DMS53 (cell line): ENCODE data around the gene OARD1.
A peak's percentile ranks its signal among the peaks of the same experiment; 100 is the strongest.

Source experiments
- DNase-seq: peaks from one replicate; lab custom pipeline; 2025; lab: John Stamatoyannopoulos, UW

OARD1 gene

GRCh38 chr6:41047745-41048732 lies 24.1 kb downstream of the OARD1 start:
- no peak for DNase-seq

GRCh38 chr6:41047306-41047705 lies 24.9 kb downstream of the OARD1 start:
- no peak for DNase-seq

- DNase-seq, result no peak
Observed at GRCh38 chr6:41046084-41046483, 26.1 kb downstream of the OARD1 start.

GRCh38 chr6:41045664-41046063 lies 26.5 kb downstream of the OARD1 start:
- no peak for DNase-seq

- DNase-seq, result no peak
Observed at GRCh38 chr6:41043151-41043550, 29.0 kb downstream of the OARD1 start.

- DNase-seq, result no peak
Observed at GRCh38 chr6:41042226-41043055, 29.7 kb downstream of the OARD1 start, which contains the start of gene TSPO2. TSS of gene TSPO2 (plus strand) at chr6:41042467. CDS start at chr6:41042986, 519 bp downstream.

- DNase-seq, result no peak
Observed at GRCh38 chr6:41040940-41041536, 31.1 kb downstream of the OARD1 start.

GRCh38 chr6:41040101-41040939 lies 31.8 kb downstream of the OARD1 start:
- peak; percentile 97 for DNase-seq

- DNase-seq, result peak; percentile 87
Observed at GRCh38 chr6:41039060-41039998, 32.8 kb downstream of the OARD1 start, which contains the start of gene UNC5CL. TSS of gene UNC5CL (minus strand) at chr6:41039221. CDS start at chr6:41035074, 4,147 bp downstream.

GRCh38 chr6:41038205-41038604 lies 34.0 kb downstream of the OARD1 start:
- no peak for DNase-seq

- DNase-seq, result no peak
Observed at GRCh38 chr6:41037107-41037900, 34.9 kb downstream of the OARD1 start.

- DNase-seq, result no peak
Observed at GRCh38 chr6:41036601-41037000, 35.6 kb downstream of the OARD1 start.

GRCh38 chr6:41036186-41036585 lies 36.0 kb downstream of the OARD1 start:
- peak; percentile 23 for DNase-seq

GRCh38 chr6:41033776-41034175 lies 38.4 kb downstream of the OARD1 start:
- no peak for DNase-seq

GRCh38 chr6:41032830-41033229 lies 39.3 kb downstream of the OARD1 start:
- no peak for DNase-seq

- DNase-seq, result peak; percentile 42
Observed at GRCh38 chr6:41028561-41029412, 43.4 kb downstream of the OARD1 start.

- peak; percentile 87 for DNase-seq
Observed at GRCh38 chr6:41027799-41028560, 44.2 kb downstream of the OARD1 start.
